GM12873 (cell line): ENCODE measurements around the gene ALK.

Experiments
- TF ChIP-seq, protein P1 (sequence below): IDR thresholded peaks from 2 replicates; pipeline ENCODE4 v1.5.1; 2012; ENCODE audit warnings: low read depth, mild to moderate bottlenecking, moderate library complexity, low read length, control low read depth; ENCODE audit not compliant: insufficient read depth; ENCODE audit errors: missing control alignments

ALK gene

DNA sequence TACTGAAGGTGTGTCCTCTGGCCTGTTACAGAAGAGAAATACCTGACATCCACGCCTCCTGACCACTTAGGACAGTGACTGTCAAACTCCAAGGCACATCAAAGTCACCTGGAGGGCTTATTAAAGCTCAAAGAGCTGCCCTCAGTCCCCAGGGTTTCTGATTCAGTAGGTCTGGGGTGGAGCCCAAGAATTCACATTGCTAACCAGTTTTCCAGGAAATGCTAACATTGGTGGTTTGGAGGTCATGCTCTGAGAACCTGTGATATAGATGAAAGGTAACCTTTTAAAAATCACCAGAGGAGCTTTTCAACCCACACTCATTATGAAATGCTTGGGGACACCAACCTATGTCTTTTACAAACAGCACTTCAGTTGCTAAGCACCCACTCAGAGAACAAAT, 172.3 kb downstream of the ALK start:
- TF ChIP-seq, protein P1, sequence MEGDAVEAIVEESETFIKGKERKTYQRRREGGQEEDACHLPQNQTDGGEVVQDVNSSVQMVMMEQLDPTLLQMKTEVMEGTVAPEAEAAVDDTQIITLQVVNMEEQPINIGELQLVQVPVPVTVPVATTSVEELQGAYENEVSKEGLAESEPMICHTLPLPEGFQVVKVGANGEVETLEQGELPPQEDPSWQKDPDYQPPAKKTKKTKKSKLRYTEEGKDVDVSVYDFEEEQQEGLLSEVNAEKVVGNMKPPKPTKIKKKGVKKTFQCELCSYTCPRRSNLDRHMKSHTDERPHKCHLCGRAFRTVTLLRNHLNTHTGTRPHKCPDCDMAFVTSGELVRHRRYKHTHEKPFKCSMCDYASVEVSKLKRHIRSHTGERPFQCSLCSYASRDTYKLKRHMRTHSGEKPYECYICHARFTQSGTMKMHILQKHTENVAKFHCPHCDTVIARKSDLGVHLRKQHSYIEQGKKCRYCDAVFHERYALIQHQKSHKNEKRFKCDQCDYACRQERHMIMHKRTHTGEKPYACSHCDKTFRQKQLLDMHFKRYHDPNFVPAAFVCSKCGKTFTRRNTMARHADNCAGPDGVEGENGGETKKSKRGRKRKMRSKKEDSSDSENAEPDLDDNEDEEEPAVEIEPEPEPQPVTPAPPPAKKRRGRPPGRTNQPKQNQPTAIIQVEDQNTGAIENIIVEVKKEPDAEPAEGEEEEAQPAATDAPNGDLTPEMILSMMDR, result no peak

DNA sequence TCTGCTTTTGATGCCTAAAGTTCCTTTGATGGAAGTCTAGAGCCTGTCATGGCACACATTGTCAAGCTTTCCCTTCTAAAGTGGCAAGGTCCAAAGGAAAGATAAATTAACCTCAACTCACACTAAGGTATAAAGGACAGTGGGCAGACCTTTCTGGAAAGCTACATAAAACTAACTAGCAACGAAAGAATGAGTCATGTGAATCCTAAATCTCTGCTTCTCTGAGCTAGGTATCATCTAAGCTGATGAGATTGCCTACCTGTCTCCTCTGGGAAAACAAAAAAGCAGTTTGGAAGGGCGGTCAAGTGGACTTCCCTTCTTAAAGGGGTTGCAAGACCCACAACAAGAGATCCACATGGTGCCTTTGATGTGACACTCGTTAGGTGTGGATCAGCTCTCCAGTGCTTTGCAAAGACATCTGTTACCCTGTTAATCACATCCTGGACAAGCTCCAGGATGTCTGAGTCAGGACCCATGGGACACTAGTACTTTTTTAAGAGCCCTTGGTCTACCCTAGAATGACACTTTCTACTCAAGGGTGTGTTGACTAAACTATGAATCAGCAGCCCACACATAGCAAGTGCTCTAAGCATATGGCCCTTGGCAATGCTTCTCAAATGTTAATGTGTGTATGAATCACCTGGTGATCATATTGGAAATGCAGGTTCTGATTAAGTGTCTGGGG, 173.5 kb downstream of the ALK start:
- TF ChIP-seq, protein P1, result no peak

DNA sequence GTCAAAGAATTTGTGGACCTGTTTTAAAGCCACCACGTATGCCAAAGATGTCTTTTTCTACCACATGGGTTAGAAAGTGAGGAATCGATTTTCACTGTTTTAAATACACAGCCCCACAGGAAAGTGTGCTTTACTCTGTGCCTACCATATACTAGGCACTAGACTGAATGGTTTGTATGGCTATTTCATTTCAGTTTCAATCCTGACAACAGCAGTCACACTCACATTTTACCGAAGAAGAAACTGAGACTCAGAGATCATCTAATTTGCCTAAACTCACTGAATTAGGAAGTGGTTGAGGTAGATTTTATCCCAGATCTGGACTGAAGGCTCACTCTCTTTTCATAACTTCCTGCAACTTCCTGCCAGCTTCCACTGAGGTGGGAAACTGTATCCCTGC, 176.4 kb downstream of the ALK start:
- TF ChIP-seq, protein P1, result no peak

DNA sequence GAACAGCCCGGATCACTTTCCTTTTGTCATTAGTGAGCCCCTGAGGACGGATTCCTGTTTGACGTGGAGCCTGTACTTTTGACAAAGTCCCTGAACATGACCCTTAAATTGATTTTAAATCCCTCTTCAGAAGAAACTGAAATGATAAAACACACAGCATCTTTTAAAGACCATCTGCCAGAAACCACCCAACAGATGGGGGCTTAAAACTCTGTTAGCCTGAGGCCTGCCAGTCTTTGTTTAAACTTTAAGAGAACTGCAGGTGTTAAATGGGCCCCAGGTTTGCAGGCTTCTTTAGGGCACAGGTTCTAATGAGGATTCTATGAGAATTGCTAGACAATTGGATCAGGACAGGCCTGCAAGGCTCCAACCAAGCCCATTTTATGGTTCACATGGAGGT, 177.9 kb downstream of the ALK start:
- TF ChIP-seq, protein P1, result no peak

DNA sequence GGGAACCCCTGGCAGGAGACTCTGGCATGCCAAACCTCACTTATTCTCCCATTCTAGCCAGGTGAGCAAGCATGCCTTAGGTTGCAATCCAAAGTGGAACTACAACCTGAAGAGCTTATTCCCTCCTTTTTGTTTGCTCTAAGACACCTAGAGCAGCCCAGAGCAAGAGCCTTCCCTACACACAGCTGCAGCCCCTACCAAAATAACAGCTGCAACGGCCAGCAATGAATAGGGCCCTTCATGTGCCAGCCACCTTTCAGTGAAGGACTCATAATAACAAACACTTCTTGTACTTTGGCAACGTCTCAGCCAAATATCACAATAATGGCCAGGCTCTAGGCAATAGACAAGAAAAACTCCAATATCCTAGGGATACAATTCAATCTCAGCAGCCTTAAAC, 178.7 kb downstream of the ALK start:
- TF ChIP-seq, protein P1, result no peak

DNA sequence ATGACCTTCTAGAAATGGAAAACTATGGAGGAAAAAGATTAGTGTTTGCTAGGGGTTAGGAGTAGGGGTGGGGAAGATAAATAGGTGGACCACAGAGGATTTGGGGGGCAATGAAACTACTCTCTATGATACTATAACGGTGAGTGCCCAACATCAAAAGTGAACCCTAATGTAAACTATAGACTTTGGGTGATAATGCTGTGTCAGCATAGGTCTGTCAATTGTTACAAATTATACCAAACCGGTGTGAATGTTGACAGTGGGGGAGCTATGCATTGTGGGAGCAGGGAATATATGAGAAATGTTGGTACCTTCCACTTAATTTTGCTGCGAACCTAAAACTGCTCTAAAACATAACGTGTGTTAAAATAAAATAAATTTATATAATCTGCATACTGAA, 180.3 kb downstream of the ALK start:
- TF ChIP-seq, protein P1, result no peak

DNA sequence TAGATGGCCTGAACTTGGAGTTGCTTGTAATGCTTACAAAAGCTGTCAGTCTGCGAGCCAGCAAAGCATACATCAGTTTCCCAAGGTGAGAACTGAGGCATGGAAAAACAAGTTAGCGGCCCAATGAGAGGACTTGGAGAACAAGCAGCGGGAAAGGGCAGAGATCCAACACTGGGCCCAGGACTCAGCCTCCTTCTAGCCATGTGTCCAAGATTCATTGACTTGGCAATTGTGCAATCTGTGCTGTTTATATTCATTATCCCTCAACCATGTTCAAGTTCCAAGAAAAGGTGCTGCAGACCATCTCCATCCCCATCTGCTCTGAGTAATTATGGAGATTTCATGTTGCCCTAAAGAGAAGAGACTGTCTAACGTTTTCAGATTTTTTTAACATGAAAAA, 187.4 kb downstream of the ALK start:
- TF ChIP-seq, protein P1, result no peak
